B cell (primary cell): ENCODE measurements around the gene ALKBH2. TPM values are rescaled to one million over a fixed set of nuclear protein-coding genes. Genes with fewer than 3 reads are reported as not detected.

Experiments used
- ATAC-seq: fragments of 200-7000 bp; cut with Tn5 transposase; one replicate; pipeline ENCODE4 v1.10.0; 2021; ENCODE audit warnings: low read depth, mild to moderate bottlenecking, moderate number of reproducible peaks, moderate library complexity
- CTCF ChIA-PET: fragments of 350-600 bp; sonication (Branson Sonifier 250); formaldehyde crosslinking; loops from one replicate; lab custom pipeline; 2021; ENCODE audit warnings: antibody characterized with exemption, inconsistent platforms; lab: Charles Lee
- POLR2A ChIA-PET: fragments of 350-600 bp; sonication (Branson Sonifier 250); formaldehyde crosslinking; loops from one replicate; lab custom pipeline; 2021; ENCODE audit warnings: antibody characterized with exemption; lab: Charles Lee
- DNase-seq: peaks from one replicate; pipeline ENCODE4 v3.0.0; 2013
- H2AFZ ChIP-seq: 2 replicates; pipeline ENCODE4 v1.6.1; 2012; ENCODE audit warnings: mild to moderate bottlenecking, low read depth, low read length; ENCODE audit not compliant: insufficient read depth, poor library complexity, severe bottlenecking
- H3K27ac ChIP-seq, 2 donors: 1 replicate in 1 of 2; 2 replicates in 1 of 2; pipeline ENCODE4 v1.5.1; 2012 to 2013; ENCODE audit warnings: low read length in 2 of 2, mild to moderate bottlenecking in 2 of 2, moderate library complexity in 1 of 2
- H3K27me3 ChIP-seq, 4 experiments: fragments of 200-600 bp in 1 of 4; sonication (generic) in 1 of 4; replicated peaks in 1 of 4; 1 replicate in 2 of 4; 2 replicates in 2 of 4; pipeline versions ENCODE4 v1.6.1 to v1.7.0; 2013 to 2016; ENCODE audit warnings: low read length in 3 of 4, mild to moderate bottlenecking in 2 of 4, mixed read lengths in 1 of 4, moderate library complexity in 1 of 4; ENCODE audit not compliant: insufficient read depth in 4 of 4, control insufficient read depth in 3 of 4; ENCODE audit errors: control extremely low read depth in 1 of 4
- H3K36me3 ChIP-seq, 2 experiments: replicated peaks in 1 of 2; 1 replicate in 1 of 2; 2 replicates in 1 of 2; pipeline versions ENCODE4 v1.6.1 to v1.7.1; 2013; ENCODE audit warnings: low read length in 1 of 2; ENCODE audit not compliant: insufficient read depth in 2 of 2, control insufficient read depth in 1 of 2; ENCODE audit errors: control extremely low read depth in 1 of 2, extremely low read depth in 1 of 2
- H3K4me1 ChIP-seq, 2 donors: fragments of 200-600 bp in 1 of 2; sonication (generic) in 1 of 2; 1 replicate in 1 of 2; 2 replicates in 1 of 2; pipeline versions ENCODE4 v1.5.1 to v1.6.1; 2013 to 2017; ENCODE audit warnings: low read length in 2 of 2; ENCODE audit not compliant: control insufficient read depth in 2 of 2, insufficient read depth in 2 of 2
- H3K4me2 ChIP-seq: replicated peaks from 2 replicates; pipeline ENCODE3; 2012; ENCODE audit warnings: mild to moderate bottlenecking, low read depth, low read length; ENCODE audit not compliant: poor library complexity, severe bottlenecking
- H3K4me3 ChIP-seq, 5 experiments: fragments of 200-600 bp in 1 of 5; sonication (generic) in 1 of 5; 1 replicate in 3 of 5; 2 replicates in 2 of 5; pipeline versions ENCODE4 v1.5.1 to v1.7.0; 2011 to 2016; ENCODE audit warnings: low read length in 4 of 5, mild to moderate bottlenecking in 4 of 5, low read depth in 2 of 5, control low read depth in 1 of 5, moderate library complexity in 1 of 5; ENCODE audit not compliant: insufficient read depth in 1 of 5; ENCODE audit errors: control extremely low read depth in 1 of 5, extremely low read depth in 1 of 5
- H3K79me2 ChIP-seq: fragments of 200-600 bp; sonication (generic); one replicate; pipeline ENCODE4 v1.6.0; 2016; ENCODE audit warnings: low read length; ENCODE audit not compliant: control insufficient read depth, insufficient read depth
- H3K9ac ChIP-seq: fragments of 200-600 bp; sonication (generic); 2 replicates; pipeline ENCODE4 v1.6.1; 2017; ENCODE audit warnings: mild to moderate bottlenecking, low read length, moderate library complexity
- H3K9me3 ChIP-seq, 3 donors: one replicate each; pipeline versions ENCODE4 v1.6.1 to v1.7.1; 2013; ENCODE audit warnings: low read length in 2 of 3; ENCODE audit not compliant: control insufficient read depth in 2 of 3, insufficient read depth in 1 of 3; ENCODE audit errors: control extremely low read depth in 1 of 3
- H4K20me1 ChIP-seq: 2 replicates; pipeline ENCODE4 v1.6.0; 2012; ENCODE audit warnings: mild to moderate bottlenecking, low read length; ENCODE audit not compliant: insufficient read depth, control insufficient read depth, poor library complexity, severe bottlenecking
- H3K27ac Mint-ChIP-seq: one replicate; pipeline ENCODE4 v1.8.0; 2021; ENCODE audit warnings: mixed read lengths
- H3K27me3 Mint-ChIP-seq: one replicate; pipeline ENCODE4 v1.8.0; 2021; ENCODE audit warnings: mixed read lengths
- H3K4me1 Mint-ChIP-seq: one replicate; pipeline ENCODE4 v1.8.0; 2021; ENCODE audit warnings: mixed read lengths
- H3K4me3 Mint-ChIP-seq: one replicate; pipeline ENCODE4 v1.8.0; 2021; ENCODE audit warnings: mixed read lengths
- H3K9me3 Mint-ChIP-seq: one replicate; pipeline ENCODE4 v1.8.0; 2022; ENCODE audit warnings: mixed read lengths; ENCODE audit not compliant: insufficient read depth
- EZH2 ChIP-seq: IDR thresholded peaks from 2 replicates; pipeline ENCODE4 v1.6.1; 2012; ENCODE audit warnings: borderline replicate concordance, low read depth, mild to moderate bottlenecking, moderate library complexity, low read length; ENCODE audit not compliant: insufficient read depth, poor library complexity, severe bottlenecking
- WGBS: methylation state at CpG from one replicate; pipeline ENCODE4 v1.1.5; 2013; ENCODE audit warnings: missing lambda C conversion rate; ENCODE audit not compliant: insufficient coverage; 5-methylcytosine and 5-hydroxymethylcytosine counted together
- intact Hi-C: fragments of 100-400 bp; cut with micrococcal nuclease; formaldehyde crosslinking; loops from one replicate; pipeline ENCODE4 v1.10.0; 2022
- polyA plus RNA-seq: library from polyadenylated mRNA; depleted of rRNA; stranded (reverse); fragments of >200 nt; gene quantifications from 2 replicates; pipeline ENCODE4 v1.2.3, GENCODE V29; 2012
- total RNA-seq, 2 donors: library from RNA; stranded (reverse); fragments of 120-200 nt in 1 of 2; gene quantifications; 1 replicate in 1 of 2; 2 replicates in 1 of 2; pipeline versions ENCODE4 v1.2.3 to v1.2.4, GENCODE V29; 2013 to 2022
- TF ChIP-seq, protein P1 (sequence below): fragments of 200-600 bp; IDR thresholded peaks from one replicate; pipeline ENCODE4 v1.8.0; 2022; ENCODE audit warnings: antibody characterized with exemption, mild to moderate bottlenecking

Gene ALKBH2
- total and polyA plus RNA-seq, 2 donors (not counting 1 experiment from before 2014, with no cell fraction given), result 14.6 TPM

DNA sequence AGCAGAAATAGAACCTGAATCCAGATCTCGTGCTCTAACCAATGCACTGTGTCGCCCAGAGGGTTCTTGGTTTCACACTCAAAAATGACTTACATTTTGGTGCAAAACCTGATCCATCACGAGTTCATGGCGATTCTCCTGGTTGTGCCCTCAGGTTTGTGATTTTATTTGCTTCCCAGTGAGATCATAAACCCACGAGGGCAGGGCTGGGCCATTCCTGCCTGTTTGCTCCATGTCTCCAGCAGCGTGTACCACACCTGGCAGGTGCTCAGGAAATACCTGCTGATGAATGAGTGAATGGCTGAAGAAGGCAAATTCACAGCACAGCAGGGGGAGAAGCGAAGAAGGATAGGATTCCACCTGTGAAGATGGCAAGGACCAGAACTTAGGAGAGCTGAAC lies 32.5 kb upstream of the ALKBH2 start:
- Histone ChIP-seq H3K79me2 (no peaks in the 10 kb centered on the region), H3K36me3 (no peaks in the 10 kb centered on the region), H4K20me1 (no peaks in the 10 kb centered on the region), H2AFZ (no peak overlapping the region), H3K4me3 (no peak overlapping the region), H3K27ac (no peak overlapping the region), H3K27me3 (no peaks in the 10 kb centered on the region), H3K4me2 (no peak overlapping the region), H3K9me3 (no peaks in the 10 kb centered on the region), H3K9ac (no peak overlapping the region), H3K4me1 (no peaks in the 10 kb centered on the region)
- CTCF ChIA-PET, result interaction anchor here (1.3 kb wide), 1 partner anchor 14 kb away, joined by 4 read pairs; no protein-coding TSS in a partner anchor
- intact Hi-C loops, result no loop called here
- no peak overlapping the region for H3K27ac Mint-ChIP-seq
- DNase-seq, result no peak
- 79% methylated on average over 7 of the region's 7 CpGs for WGBS
- H3K9me3 Mint-ChIP-seq, result no peaks in the 10 kb centered on the region
- no peak for TF ChIP-seq EZH2
- TF ChIP-seq, protein P1, sequence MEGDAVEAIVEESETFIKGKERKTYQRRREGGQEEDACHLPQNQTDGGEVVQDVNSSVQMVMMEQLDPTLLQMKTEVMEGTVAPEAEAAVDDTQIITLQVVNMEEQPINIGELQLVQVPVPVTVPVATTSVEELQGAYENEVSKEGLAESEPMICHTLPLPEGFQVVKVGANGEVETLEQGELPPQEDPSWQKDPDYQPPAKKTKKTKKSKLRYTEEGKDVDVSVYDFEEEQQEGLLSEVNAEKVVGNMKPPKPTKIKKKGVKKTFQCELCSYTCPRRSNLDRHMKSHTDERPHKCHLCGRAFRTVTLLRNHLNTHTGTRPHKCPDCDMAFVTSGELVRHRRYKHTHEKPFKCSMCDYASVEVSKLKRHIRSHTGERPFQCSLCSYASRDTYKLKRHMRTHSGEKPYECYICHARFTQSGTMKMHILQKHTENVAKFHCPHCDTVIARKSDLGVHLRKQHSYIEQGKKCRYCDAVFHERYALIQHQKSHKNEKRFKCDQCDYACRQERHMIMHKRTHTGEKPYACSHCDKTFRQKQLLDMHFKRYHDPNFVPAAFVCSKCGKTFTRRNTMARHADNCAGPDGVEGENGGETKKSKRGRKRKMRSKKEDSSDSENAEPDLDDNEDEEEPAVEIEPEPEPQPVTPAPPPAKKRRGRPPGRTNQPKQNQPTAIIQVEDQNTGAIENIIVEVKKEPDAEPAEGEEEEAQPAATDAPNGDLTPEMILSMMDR, result no peak
- H3K27me3 Mint-ChIP-seq, result peaks cover 5% of the 10 kb centered on the region
- POLR2A ChIA-PET, result no interaction called here
- no peak for ATAC-seq
- H3K4me3 Mint-ChIP-seq, result no peak overlapping the region
- H3K4me1 Mint-ChIP-seq, result no peaks in the 10 kb centered on the region

DNA sequence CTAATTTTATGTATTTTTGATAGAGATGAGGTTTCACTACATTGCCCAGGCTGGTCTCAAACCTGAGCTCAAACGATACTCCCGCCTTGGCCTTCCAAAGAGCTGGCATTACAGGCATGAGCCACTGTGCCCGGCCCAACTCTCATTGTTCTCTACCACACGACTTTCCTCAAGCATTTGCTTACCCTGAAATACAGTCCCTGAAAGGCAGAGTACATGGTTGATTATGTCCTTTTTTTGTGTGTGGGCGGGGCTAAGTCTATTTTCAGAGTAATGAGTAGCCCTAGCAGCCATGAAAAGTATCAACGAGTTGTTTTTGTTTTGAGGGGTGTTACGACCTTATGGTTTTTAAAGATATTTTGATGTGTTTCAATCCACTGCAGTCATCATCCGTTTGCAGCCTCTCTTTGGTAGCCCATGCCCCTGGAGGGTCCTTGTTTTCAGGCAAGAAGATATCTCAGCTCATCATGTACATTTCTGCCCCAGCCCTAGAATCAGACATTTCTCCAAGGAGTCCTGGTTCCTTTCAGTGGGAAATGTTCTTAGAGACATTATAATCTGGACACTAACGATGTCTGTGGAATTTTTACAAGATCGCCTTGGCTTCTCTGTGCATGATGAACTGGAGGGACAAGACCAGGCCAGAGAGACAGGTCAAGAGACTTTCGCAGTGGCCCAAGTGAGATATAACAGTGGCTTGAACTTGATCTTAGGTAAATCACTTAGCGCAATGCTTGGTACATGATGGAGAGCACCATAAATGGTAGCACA lies 31.8 kb upstream of the ALKBH2 start:
- intact Hi-C loops, result no loop called here
- Mint-ChIP-seq H3K27ac (no peak overlapping the region), H3K9me3 (no peaks in the 10 kb centered on the region), H3K4me3 (no peak overlapping the region), H3K4me1 (no peaks in the 10 kb centered on the region), H3K27me3 (no peaks in the 10 kb centered on the region)
- no peaks in the 10 kb centered on the region for H4K20me1 ChIP-seq
- CTCF ChIA-PET, result interaction anchor here (1.3 kb wide), 1 partner anchor 13 kb away, joined by 4 read pairs; no protein-coding TSS in a partner anchor
- no peak overlapping the region for H3K27ac ChIP-seq
- no peak overlapping the region for H3K9ac ChIP-seq
- 93% methylated on average over 10 of the region's 12 CpGs for WGBS
- no peaks in the 10 kb centered on the region for H3K36me3 ChIP-seq
- H3K27me3 ChIP-seq, result no peaks in the 10 kb centered on the region
- ATAC-seq, result no peak
- TF ChIP-seq, protein P1, result no peak
- TF ChIP-seq EZH2, result no peak
- H3K4me1 ChIP-seq, result no peaks in the 10 kb centered on the region
- POLR2A ChIA-PET, result no interaction called here
- H3K4me2 ChIP-seq, result no peak overlapping the region
- H2AFZ ChIP-seq, result no peak overlapping the region
- no peaks in the 10 kb centered on the region for H3K9me3 ChIP-seq
- no peaks in the 10 kb centered on the region for H3K79me2 ChIP-seq
- DNase-seq, result no peak
- H3K4me3 ChIP-seq, result no peak overlapping the region
